ENCODE results near the gene KCNE1.

- TF ChIP-seq EZH2phosphoT487 (IDR thresholded peaks at IDR 0.05; ENCODE audit: low read length) (no peak), CTCF (IDR thresholded peaks at IDR 0.05; ENCODE audit: low read length) (no peak)
Observed at GRCh38 chr21:34519016-34519415, 7.0 kb upstream of the KCNE1 start.

Data from MM.1S (cell line).